Activated T-helper 1 cell treated with anti-CD3 and anti-CD28 coated beads, Interleukin-12 subunit alpha, Interleukin-12 subunit beta, Interleukin-2, Interleukin-4 antibody, amounts not matched to agents 30 ng/mL and 10 ng/mL and 1 ng/mL, durations not matched to agents 14 hours and 24 hours and 36 hours (primary cell): Measurements from ENCODE around the gene GNAQ. TPM values are rescaled to one million over a fixed set of nuclear protein-coding genes. Genes with fewer than 3 reads are reported as not detected.

Experiments
- DNase-seq: peaks from one replicate; pipeline ENCODE4 v3.0.0; 2021; ENCODE audit warnings: low spot score
- H3K27ac Mint-ChIP-seq: one replicate; pipeline ENCODE4 v1.8.0; 2021; ENCODE audit warnings: mild to moderate bottlenecking, mixed read lengths
- H3K27me3 Mint-ChIP-seq: one replicate; pipeline ENCODE4 v1.8.0; 2022; ENCODE audit warnings: mild to moderate bottlenecking, moderate library complexity, mixed read lengths; ENCODE audit not compliant: insufficient read depth
- H3K36me3 Mint-ChIP-seq: one replicate; pipeline ENCODE4 v1.8.0; 2021; ENCODE audit warnings: low read depth, mixed read lengths
- H3K4me1 Mint-ChIP-seq: one replicate; pipeline ENCODE4 v1.8.0; 2021; ENCODE audit warnings: low read depth, mixed read lengths
- H3K4me3 Mint-ChIP-seq: one replicate; pipeline ENCODE4 v1.8.0; 2021; ENCODE audit warnings: mild to moderate bottlenecking, moderate library complexity, mixed read lengths
- H3K9me3 Mint-ChIP-seq: one replicate; pipeline ENCODE4 v1.8.0; 2021; ENCODE audit warnings: mixed read lengths
- intact Hi-C: fragments of 100-400 bp; cut with micrococcal nuclease; formaldehyde crosslinking; loops from one replicate; pipeline ENCODE4 v1.15.1; 2024
- total RNA-seq: library from RNA; stranded (reverse); gene quantifications from 2 replicates; pipeline ENCODE4 v1.2.3, GENCODE V29; 2022

Gene GNAQ
- total RNA-seq, 1 donor from 2014 or later, result 27.0 TPM

GRCh38 chr9:77954666-77955015 lies 77.0 kb downstream of the GNAQ start:
- intact Hi-C loops, result no loop called here
- Mint-ChIP-seq H3K9me3 (no peaks in the 10 kb centered on the region), H3K4me1 (peaks cover 42% of the 10 kb centered on the region), H3K27ac (no peak overlapping the region), H3K4me3 (no peak overlapping the region), H3K36me3 (peaks cover 1% of the 10 kb centered on the region), H3K27me3 (no peaks in the 10 kb centered on the region)
- DNase-seq, result no peak

DNA sequence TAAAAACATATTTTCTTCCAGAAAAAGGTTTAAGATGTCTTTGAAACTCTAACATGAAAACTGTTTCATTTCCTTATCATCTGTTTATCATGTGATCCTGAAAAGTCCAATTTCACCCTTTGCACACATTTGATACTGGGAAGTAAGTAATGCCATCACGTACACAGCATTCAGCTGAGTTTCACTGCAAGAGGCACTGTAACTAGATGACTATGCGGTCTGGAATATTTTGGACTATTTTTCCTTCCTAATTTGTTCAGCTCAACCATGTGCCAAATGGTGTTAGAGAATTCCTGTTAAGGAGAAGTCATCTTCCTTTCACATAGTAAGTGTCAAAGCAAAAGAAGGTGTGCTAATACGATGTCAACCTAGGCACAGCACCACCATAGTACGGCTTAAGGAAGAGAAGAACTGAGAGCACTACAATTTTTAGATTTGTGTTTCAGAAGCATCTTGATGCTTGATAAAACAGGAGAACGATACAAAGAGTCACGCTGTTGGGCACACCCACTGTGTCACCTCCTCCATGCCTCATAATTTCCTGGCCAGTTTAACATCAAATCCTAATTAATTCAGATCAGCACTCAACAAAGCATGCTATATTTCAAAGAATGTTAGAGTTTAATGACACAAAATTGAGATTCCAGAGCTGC lies 77.5 kb downstream of the GNAQ start:
- DNase-seq, result no peak
- no peaks in the 10 kb centered on the region for H3K27me3 Mint-ChIP-seq
- no peaks in the 10 kb centered on the region for H3K36me3 Mint-ChIP-seq
- intact Hi-C loops, result no loop called here
- no peak overlapping the region for H3K27ac Mint-ChIP-seq
- no peaks in the 10 kb centered on the region for H3K9me3 Mint-ChIP-seq
- H3K4me1 Mint-ChIP-seq, result peaks cover 42% of the 10 kb centered on the region
- H3K4me3 Mint-ChIP-seq, result no peak overlapping the region

DNA sequence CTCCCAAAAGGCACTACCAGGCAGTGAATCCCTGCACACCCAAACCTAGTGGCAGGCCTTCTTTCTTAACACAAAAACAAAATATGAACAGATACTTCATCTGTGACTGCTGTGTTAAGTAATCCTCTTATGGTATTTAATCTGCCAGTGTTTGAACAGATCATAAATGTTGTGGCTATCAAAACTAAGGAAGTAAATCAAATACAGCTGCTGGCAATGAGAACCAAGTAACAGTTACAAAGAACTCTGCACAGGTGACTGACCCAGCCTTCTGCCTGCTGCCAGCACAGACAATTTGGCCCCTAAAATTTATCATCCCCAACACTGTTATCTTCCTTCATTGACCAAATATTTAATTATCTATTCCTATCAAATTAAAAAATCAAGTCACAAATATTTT lies 78.0 kb downstream of the GNAQ start:
- Mint-ChIP-seq H3K4me1 (peaks cover 42% of the 10 kb centered on the region), H3K4me3 (no peak overlapping the region), H3K9me3 (no peaks in the 10 kb centered on the region), H3K27ac (no peak overlapping the region), H3K36me3 (no peaks in the 10 kb centered on the region), H3K27me3 (no peaks in the 10 kb centered on the region)
- no peak for DNase-seq
- intact Hi-C loops, result no loop called here

GRCh38 chr9:77952635-77953328 lies 78.8 kb downstream of the GNAQ start:
- H3K36me3 Mint-ChIP-seq, result no peaks in the 10 kb centered on the region
- peaks cover 39% of the 10 kb centered on the region for H3K4me1 Mint-ChIP-seq
- no peak overlapping the region for H3K4me3 Mint-ChIP-seq
- intact Hi-C loops, result no loop called here
- H3K27me3 Mint-ChIP-seq, result no peaks in the 10 kb centered on the region
- no peak overlapping the region for H3K27ac Mint-ChIP-seq
- DNase-seq, result no peak
- no peaks in the 10 kb centered on the region for H3K9me3 Mint-ChIP-seq

DNA sequence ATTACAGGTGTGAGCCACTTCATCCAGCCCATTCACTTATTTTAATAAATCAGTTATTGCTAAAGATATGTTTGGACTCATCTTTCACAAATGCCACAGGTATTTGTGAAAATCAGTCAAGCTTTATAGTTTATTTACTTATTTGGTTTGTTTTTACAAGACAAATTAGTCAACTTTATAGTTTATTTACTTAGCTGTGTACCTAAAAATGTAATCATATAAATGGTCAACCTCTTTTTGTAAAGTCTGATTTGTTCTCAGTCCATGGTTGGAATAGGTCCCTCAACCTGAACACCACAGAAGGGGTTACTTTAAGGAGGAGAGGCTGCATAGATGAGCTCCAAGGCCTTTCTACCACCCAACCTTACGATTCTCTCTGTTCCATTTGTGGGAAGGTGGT lies 80.2 kb downstream of the GNAQ start:
- H3K4me3 Mint-ChIP-seq, result no peak overlapping the region
- H3K27me3 Mint-ChIP-seq, result no peaks in the 10 kb centered on the region
- H3K36me3 Mint-ChIP-seq, result no peaks in the 10 kb centered on the region
- H3K4me1 Mint-ChIP-seq, result peaks cover 39% of the 10 kb centered on the region
- intact Hi-C loops, result no loop called here
- H3K9me3 Mint-ChIP-seq, result no peaks in the 10 kb centered on the region
- no peak overlapping the region for H3K27ac Mint-ChIP-seq
- DNase-seq, result no peak

- no peak for DNase-seq
- Mint-ChIP-seq H3K27me3 (no peaks in the 10 kb centered on the region), H3K4me3 (no peak overlapping the region), H3K9me3 (no peaks in the 10 kb centered on the region), H3K27ac (no peak overlapping the region), H3K4me1 (peaks cover 54% of the 10 kb centered on the region), H3K36me3 (no peaks in the 10 kb centered on the region)
- intact Hi-C loops, result no loop called here
Measured at GRCh38 chr9:77949751-77950436, 81.7 kb downstream of the GNAQ start.

- H3K36me3 Mint-ChIP-seq, result peaks cover 6% of the 10 kb centered on the region
- no peak overlapping the region for H3K4me3 Mint-ChIP-seq
- no peak for DNase-seq
- H3K27me3 Mint-ChIP-seq, result no peaks in the 10 kb centered on the region
- H3K27ac Mint-ChIP-seq, result no peak overlapping the region
- intact Hi-C loops, result no loop called here
- H3K9me3 Mint-ChIP-seq, result no peaks in the 10 kb centered on the region
- peaks cover 60% of the 10 kb centered on the region for H3K4me1 Mint-ChIP-seq
Measured at GRCh38 chr9:77947651-77948050, 84.0 kb downstream of the GNAQ start.

DNA sequence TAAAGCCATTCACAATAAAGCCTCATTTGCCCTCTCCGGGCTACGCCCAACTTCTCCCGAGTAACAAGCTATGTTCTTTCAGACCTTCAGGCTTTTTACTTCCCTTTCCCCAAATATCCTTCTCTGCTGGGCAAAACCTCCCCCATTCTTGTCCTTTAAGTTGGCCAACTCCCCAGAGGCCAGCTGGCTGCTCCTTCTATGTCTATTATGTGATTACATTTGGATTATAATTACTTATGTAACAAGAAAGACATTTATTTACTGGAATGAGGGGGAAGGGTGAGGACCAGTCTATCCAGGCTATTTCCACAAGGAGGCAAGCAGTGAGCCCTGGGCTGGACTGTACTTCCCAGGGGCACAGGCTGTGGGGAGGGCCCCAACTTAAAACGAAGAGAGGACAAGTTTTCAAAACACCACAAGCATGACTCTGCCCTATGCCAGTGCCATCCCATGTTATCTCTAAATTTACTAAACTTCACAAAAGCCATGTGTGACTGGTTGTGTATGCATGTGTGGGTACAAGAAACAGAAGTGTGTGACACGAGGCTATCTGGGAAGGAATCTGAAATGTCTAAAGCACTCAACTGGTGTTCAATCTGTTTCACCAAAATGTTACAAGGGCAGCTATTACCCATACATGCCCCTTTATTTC lies 84.5 kb downstream of the GNAQ start:
- no peak for DNase-seq
- Mint-ChIP-seq H3K27me3 (no peaks in the 10 kb centered on the region), H3K27ac (no peak overlapping the region), H3K4me3 (no peak overlapping the region), H3K36me3 (peaks cover 6% of the 10 kb centered on the region), H3K9me3 (no peaks in the 10 kb centered on the region), H3K4me1 (peaks cover 62% of the 10 kb centered on the region)
- intact Hi-C loops, result no loop called here

- DNase-seq, result no peak
- Mint-ChIP-seq H3K4me1 (peaks cover 62% of the 10 kb centered on the region), H3K27ac (no peak overlapping the region), H3K4me3 (no peak overlapping the region), H3K9me3 (no peaks in the 10 kb centered on the region), H3K36me3 (peaks cover 6% of the 10 kb centered on the region), H3K27me3 (no peaks in the 10 kb centered on the region)
- intact Hi-C loops, result no loop called here
Measured at GRCh38 chr9:77946296-77946695, 85.3 kb downstream of the GNAQ start.

GRCh38 chr9:77945798-77946197 lies 85.8 kb downstream of the GNAQ start:
- no peaks in the 10 kb centered on the region for H3K9me3 Mint-ChIP-seq
- no peaks in the 10 kb centered on the region for H3K27me3 Mint-ChIP-seq
- peaks cover 6% of the 10 kb centered on the region for H3K36me3 Mint-ChIP-seq
- no peak overlapping the region for H3K27ac Mint-ChIP-seq
- H3K4me3 Mint-ChIP-seq, result no peak overlapping the region
- intact Hi-C loops, result no loop called here
- DNase-seq, result no peak
- H3K4me1 Mint-ChIP-seq, result peaks cover 62% of the 10 kb centered on the region

GRCh38 chr9:77944556-77945243 lies 86.9 kb downstream of the GNAQ start:
- H3K4me1 Mint-ChIP-seq, result peaks cover 52% of the 10 kb centered on the region
- H3K9me3 Mint-ChIP-seq, result no peaks in the 10 kb centered on the region
- H3K4me3 Mint-ChIP-seq, result peak overlapping the region; percentile 67
- H3K36me3 Mint-ChIP-seq, result peaks cover 6% of the 10 kb centered on the region
- no peaks in the 10 kb centered on the region for H3K27me3 Mint-ChIP-seq
- H3K27ac Mint-ChIP-seq, result peak overlapping the region; percentile 49
- no peak for DNase-seq
- intact Hi-C loops, result no loop called here

DNA sequence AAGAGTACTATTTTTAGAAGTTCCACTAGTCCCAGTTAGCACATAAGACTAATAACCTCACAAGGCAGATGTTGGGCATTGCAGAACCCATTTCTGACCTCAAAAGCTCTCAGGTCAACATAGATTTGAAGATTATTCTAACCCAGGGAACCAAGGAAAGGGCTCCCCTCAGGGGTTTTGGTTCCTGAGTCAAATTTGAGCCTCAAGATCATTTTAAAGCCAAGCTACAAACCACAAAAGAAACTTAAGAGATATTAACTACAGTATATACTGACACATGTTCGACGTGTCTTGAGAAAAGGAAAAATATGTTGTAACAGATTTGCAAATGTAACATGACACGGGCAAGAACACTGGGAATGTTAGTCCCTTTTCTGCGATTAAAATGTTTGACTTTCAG lies 88.6 kb downstream of the GNAQ start:
- peaks cover 61% of the 10 kb centered on the region for H3K4me1 Mint-ChIP-seq
- H3K27me3 Mint-ChIP-seq, result no peaks in the 10 kb centered on the region
- H3K27ac Mint-ChIP-seq, result no peak overlapping the region
- H3K36me3 Mint-ChIP-seq, result peaks cover 9% of the 10 kb centered on the region
- intact Hi-C loops, result no loop called here
- H3K9me3 Mint-ChIP-seq, result no peaks in the 10 kb centered on the region
- H3K4me3 Mint-ChIP-seq, result no peak overlapping the region
- no peak for DNase-seq
